Peyer's patch (tissue), 4 donors: ENCODE results near the gene ERC2. TPM values are rescaled to one million over a fixed set of nuclear protein-coding genes. Genes with fewer than 3 reads are reported as not detected.

Source experiments
- DNase-seq, 3 donors: peaks; one replicate each; pipeline ENCODE4 v3.0.0-alpha.2; 2017 to 2019
- H3K27ac ChIP-seq, 4 donors: fragments of 200-600 bp; sonication (generic); one replicate each; pipeline ENCODE4 v1.5.1; 2016 to 2019
- H3K27me3 ChIP-seq, 2 donors: fragments of 200-600 bp; sonication (generic); one replicate each; pipeline ENCODE4 v1.5.1; 2019
- H3K36me3 ChIP-seq, 3 donors: fragments of 200-600 bp; sonication (generic); one replicate each; pipeline ENCODE4 v1.5.1; 2016 to 2019
- H3K4me1 ChIP-seq, 4 donors: fragments of 200-600 bp; sonication (generic); one replicate each; pipeline ENCODE4 v1.5.1; 2016 to 2019
- H3K4me3 ChIP-seq, 4 donors: fragments of 200-600 bp; sonication (generic); 1 replicate in 3 of 4; 2 replicates in 1 of 4; pipeline ENCODE4 v1.5.1; 2016 to 2019; ENCODE audit warnings: mild to moderate bottlenecking in 1 of 4
- H3K9me3 ChIP-seq, 4 donors: fragments of 200-600 bp; sonication (generic); one replicate each; pipeline ENCODE4 v1.5.1; 2016 to 2019; ENCODE audit warnings: mild to moderate bottlenecking in 1 of 4
- POLR2A ChIP-seq, 2 donors: fragments of 450-650 bp; IDR thresholded peaks; one replicate each; pipeline ENCODE4 v1.5.1; 2017; ENCODE audit warnings: antibody characterized with exemption in 2 of 2, mild to moderate bottlenecking in 2 of 2, moderate library complexity in 2 of 2
- total RNA-seq, 4 donors: library from RNA; depleted of rRNA; stranded (reverse); fragments of >200 nt; gene quantifications; one replicate each; pipeline ENCODE4 v1.1.0, GENCODE V29; 2016
- TF ChIP-seq, protein P1 (sequence below), 6 experiments: fragments of 450-650 bp in 4 of 6; fragments of 200-600 bp in 2 of 6; sonication (generic) in 1 of 6; IDR thresholded peaks; one replicate each; pipeline ENCODE4 v1.5.1; 2017 to 2019; ENCODE audit warnings: antibody characterized with exemption in 6 of 6, mild to moderate bottlenecking in 3 of 6, moderate library complexity in 1 of 6

The ERC2 gene
- total RNA-seq, 4 donors from 2014 or later = 0.18 to 0.83 TPM; not detected in 2

DNA sequence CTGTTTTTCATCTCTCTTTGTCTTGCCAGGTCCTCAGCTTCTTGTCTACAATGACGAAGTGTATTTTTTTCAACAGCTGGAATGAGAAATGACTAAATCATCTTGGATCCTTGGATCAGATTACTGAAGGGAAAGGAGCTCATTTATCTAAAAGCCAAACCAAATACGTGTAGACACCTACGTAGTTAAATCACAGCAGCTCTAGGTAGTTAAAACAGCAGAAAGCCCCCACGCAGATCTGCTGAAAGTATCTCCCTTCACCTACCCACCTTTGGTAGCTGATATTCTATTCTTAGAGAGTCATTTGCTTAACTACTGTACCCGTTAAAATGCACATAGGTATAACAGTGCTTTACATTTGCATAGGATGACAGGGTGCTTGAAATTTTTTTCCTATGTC, 875.7 kb downstream of the ERC2 start:
- no peaks in the 10 kb centered on the region for H3K9me3 ChIP-seq
- H3K4me1 ChIP-seq = no peaks in the 10 kb centered on the region
- H3K36me3 ChIP-seq = no peaks in the 10 kb centered on the region
- H3K4me3 ChIP-seq = no peak overlapping the region
- TF ChIP-seq POLR2A (IDR thresholded peaks at IDR 0.05) = no peak
- TF ChIP-seq, protein P1, sequence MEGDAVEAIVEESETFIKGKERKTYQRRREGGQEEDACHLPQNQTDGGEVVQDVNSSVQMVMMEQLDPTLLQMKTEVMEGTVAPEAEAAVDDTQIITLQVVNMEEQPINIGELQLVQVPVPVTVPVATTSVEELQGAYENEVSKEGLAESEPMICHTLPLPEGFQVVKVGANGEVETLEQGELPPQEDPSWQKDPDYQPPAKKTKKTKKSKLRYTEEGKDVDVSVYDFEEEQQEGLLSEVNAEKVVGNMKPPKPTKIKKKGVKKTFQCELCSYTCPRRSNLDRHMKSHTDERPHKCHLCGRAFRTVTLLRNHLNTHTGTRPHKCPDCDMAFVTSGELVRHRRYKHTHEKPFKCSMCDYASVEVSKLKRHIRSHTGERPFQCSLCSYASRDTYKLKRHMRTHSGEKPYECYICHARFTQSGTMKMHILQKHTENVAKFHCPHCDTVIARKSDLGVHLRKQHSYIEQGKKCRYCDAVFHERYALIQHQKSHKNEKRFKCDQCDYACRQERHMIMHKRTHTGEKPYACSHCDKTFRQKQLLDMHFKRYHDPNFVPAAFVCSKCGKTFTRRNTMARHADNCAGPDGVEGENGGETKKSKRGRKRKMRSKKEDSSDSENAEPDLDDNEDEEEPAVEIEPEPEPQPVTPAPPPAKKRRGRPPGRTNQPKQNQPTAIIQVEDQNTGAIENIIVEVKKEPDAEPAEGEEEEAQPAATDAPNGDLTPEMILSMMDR (IDR thresholded peaks at IDR 0.05) = no peak
- H3K27me3 ChIP-seq = no peaks in the 10 kb centered on the region
- DNase-seq = no peak
- H3K27ac ChIP-seq = no peak overlapping the region

DNA sequence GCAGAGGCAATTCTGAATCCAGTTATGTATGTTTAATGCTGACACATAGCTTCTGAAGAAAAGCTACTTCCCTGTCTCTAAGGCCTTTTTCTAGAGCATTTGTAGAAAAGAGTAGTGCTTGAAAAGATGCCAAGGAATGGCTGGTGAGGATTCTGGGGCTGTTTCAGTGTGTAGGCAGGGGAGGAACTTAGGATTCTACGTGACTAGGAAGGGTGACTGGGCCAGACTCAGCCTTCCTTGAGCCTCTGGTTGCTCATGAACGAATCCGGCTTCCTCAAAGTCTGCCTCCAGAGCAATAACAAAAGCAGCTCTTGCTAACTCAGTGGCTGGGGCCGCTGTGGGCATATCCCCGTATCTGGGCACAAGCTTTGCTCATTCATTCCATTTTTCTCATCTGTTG, 876.4 kb downstream of the ERC2 start:
- Histone ChIP-seq H3K36me3 (no peaks in the 10 kb centered on the region), H3K4me1 (no peaks in the 10 kb centered on the region), H3K9me3 (no peaks in the 10 kb centered on the region)

DNA sequence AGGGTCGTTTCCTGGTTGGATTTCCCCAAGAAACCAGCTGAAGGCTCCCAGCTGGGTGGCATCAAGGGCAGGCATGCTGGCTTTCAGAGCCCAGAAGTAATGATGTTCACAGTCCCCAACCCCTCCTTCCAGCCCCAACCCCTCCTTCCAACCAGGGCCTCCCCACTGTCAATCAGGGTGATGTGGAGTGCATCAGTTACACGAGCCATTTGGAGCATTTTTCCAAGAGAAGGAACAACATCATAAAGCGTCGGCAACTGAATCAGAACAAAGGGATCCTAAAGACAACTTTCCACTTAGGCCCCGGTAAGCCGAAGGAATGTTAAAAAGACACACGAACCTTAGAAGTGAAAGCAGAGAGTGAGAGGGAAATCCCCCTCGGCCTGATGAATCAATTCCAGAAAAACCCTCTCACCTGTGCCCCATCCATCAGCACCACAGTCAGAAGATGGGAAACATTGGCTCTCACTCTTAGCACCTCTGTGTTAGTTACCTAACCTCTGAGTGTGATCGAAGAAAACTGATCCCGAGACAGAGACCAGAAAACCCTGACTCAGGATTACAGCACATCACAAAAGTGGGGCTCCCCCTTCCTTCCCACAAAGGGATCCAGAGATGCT, 880.0 kb downstream of the ERC2 start:
- H3K27me3 ChIP-seq = no peaks in the 10 kb centered on the region
- no peaks in the 10 kb centered on the region for H3K36me3 ChIP-seq
- no peak overlapping the region for H3K4me3 ChIP-seq
- TF ChIP-seq POLR2A (IDR thresholded peaks at IDR 0.05) = no peak
- TF ChIP-seq, protein P1 (IDR thresholded peaks at IDR 0.05) = no peak
- no peak overlapping the region for H3K27ac ChIP-seq
- DNase-seq = no peak
- H3K4me1 ChIP-seq = no peaks in the 10 kb centered on the region
- no peaks in the 10 kb centered on the region for H3K9me3 ChIP-seq

More for the DNA sequence above, 876.4 kb downstream of the ERC2 start:
- H3K27me3 ChIP-seq = no peaks in the 10 kb centered on the region
- no peak for TF ChIP-seq POLR2A (IDR thresholded peaks at IDR 0.05)
- TF ChIP-seq, protein P1 (IDR thresholded peaks at IDR 0.05) = no peak
- DNase-seq = no peak
- H3K4me3 ChIP-seq = no peak overlapping the region
- H3K27ac ChIP-seq = no peak overlapping the region

DNA sequence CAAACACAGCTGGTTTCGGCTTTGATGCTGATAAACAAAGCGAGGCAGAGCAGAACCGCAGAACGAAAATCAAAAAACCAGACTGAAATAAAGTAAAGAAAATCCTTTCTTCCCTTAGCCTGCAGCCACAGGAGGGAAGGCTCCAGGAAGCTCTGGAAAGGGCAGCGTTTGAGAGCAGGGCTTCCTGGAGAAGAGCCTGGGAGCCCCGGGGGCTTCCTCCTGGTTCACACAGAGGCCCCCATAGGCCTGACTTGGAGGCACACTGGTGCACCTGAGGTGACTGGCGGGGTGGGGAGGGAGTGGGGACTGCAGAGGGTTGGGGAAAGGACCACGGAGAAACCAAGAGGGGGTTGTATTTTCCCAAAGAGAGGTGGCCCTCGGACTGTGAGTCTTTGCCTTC, 882.4 kb downstream of the ERC2 start:
- Histone ChIP-seq H3K27me3 (no peaks in the 10 kb centered on the region), H3K4me3 (no peak overlapping the region), H3K27ac (no peak overlapping the region), H3K36me3 (no peaks in the 10 kb centered on the region), H3K4me1 (no peaks in the 10 kb centered on the region), H3K9me3 (no peaks in the 10 kb centered on the region)
- TF ChIP-seq POLR2A (IDR thresholded peaks at IDR 0.05) = no peak
- TF ChIP-seq, protein P1 (IDR thresholded peaks at IDR 0.05) = no peak
- no peak for DNase-seq

DNA sequence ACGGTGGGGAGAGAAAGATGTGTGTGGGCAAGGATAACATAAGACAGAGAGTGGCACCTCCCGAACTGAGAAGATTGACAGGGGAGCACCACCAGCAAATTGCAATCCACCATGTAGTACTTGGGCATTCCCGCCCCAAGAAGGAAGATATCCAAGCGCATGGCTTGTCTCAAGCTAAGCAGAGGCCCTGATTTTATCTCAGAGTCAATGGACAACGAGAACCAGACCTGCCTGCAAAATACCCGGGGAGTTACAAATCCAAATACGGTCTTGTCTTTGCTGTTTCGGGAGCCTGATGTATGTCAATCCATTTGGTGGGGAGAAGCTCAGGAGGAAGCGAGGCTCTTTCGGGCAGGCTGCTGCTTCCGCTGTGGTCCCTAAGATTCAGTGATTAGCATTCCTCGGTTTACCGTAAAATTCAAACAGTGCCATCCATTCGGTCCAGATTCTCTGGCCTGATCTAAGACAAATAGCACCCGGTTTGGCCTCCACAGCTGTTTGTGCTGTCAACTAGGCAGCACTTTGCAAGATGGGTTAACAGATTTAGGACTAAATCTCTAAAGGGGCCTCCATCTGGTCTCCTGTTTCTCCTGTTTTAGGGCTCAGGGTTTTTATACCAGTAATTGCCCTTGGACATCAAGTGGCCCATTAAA, 883.4 kb downstream of the ERC2 start:
- Histone ChIP-seq H3K27me3 (no peaks in the 10 kb centered on the region), H3K27ac (no peak overlapping the region), H3K4me3 (no peak overlapping the region), H3K36me3 (no peaks in the 10 kb centered on the region), H3K4me1 (no peaks in the 10 kb centered on the region), H3K9me3 (no peaks in the 10 kb centered on the region)
- DNase-seq = no peak
- no peak for TF ChIP-seq POLR2A (IDR thresholded peaks at IDR 0.05)
- TF ChIP-seq, protein P1 (IDR thresholded peaks at IDR 0.05) = no peak
